Myocyte (in vitro differentiated cells): ENCODE measurements around the gene TMEM107. TPM values are rescaled to one million over a fixed set of nuclear protein-coding genes. Genes with fewer than 3 reads are reported as not detected.

ENCODE experiments used
- DNase-seq: peaks from one replicate; pipeline ENCODE4 v3.0.0-alpha.2; 2012; ENCODE audit warnings: low read depth
- total RNA-seq: library from RNA; depleted of rRNA; stranded (reverse); fragments of >200 nt; gene quantifications from 2 replicates; pipeline ENCODE4 v1.2.3, GENCODE V29; 2014

TMEM107 gene
- total RNA-seq, 1 donor from 2014 or later, result 11.5 TPM

GRCh38 chr17:8151641-8152111 is 24.5 kb downstream of the TMEM107 start:
- DNase-seq, result peak; percentile 68

DNA sequence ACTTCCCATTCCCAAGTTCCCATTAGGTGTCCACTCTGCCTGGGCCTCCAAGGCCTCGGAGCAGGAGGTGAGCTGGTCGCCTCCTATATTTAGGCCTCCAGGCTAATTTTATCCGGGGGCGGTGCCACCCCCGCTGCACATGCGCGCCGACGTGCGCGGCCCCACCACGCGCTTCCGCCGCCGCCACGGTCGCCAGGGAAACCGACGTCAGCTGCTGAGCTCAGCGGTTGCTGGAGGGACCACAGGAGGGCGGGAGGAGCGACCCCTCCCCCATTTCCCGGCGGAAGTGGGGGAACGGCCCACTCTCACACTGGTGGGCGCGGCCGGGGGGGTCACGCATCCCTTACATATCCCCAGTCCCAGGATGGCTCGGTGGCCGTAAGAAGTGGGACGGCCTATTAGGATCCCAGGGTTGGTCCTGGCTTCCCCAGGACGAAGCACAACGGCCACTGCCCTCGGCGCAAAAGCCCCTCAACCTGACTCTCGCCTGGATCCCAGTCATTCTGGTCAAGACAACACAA is 25.0 kb downstream of the TMEM107 start:
- DNase-seq, result peak; percentile 93

GRCh38 chr17:8150194-8151119 is 25.7 kb downstream of the TMEM107 start:
- peak; percentile 71 for DNase-seq

DNA sequence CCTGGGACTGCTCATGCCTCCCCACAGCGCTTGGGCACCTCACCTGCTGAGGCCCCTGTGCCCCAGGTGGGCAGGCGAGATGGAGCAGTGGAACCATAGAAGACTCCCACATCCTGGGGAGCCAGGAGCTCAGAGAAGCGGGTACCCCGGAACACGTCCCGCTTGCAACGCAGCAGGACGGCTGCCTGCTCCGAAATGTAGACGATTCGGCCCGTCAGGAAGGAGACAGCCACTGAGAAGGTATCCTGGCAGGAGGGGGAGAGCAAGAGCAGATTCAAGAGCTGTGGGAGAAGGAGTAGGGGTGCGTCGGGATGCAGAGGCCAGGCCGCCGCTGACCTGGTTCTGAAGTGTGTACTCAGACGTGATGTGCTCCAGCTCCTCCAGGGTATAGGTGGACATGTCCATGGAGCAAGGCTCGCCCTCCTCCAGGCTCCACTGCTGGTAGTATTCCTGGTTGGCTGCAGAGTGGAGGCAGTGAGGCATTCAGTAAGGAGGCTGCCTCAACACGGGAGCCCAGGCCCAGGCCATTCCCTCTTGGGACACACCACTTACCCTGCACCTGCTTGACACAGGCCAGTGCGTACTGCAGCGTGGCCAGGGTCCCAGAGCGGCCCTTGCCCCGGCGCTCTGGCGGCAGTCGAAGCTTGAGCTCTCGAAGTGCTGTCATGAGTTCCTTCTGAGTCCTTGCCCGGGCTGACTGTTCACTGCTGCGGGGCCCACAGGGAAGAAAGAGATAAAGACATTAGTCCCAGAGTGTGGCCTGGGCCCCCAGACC is 26.6 kb downstream of the TMEM107 start:
- DNase-seq, result no peak

- no peak for DNase-seq
These were observed 27.6 kb downstream of the TMEM107 start for GRCh38 chr17:8148560-8148959.

DNA sequence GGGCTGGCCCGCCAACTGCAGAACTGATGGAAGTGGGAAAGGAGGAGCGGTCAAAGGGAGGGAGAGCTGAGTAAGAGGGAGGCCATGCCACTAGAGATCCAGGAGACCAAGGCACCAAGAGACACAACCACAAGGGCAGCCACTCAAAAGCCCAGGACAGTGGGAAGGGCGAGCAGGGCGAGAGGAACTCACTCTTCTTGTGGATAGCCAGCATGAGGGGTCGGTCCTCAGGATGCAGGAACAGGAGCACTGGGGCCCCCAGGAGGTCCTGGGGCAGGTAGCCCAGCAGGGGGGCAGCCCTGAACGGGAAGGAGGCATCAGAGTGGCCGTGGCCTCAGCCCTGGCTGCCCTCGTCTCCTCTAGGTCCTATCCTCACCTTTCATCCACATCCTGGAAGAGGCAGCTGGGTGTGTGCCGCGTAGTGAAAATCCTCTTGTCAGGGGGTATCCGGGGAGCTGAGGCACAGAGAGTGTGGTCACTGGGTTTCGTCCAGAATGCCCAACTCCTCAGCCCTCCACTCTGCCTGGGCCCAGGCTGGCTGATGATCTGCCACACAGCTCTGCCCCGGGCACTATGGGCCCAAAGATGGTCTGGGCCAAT is 28.3 kb downstream of the TMEM107 start:
- DNase-seq, result no peak

DNA sequence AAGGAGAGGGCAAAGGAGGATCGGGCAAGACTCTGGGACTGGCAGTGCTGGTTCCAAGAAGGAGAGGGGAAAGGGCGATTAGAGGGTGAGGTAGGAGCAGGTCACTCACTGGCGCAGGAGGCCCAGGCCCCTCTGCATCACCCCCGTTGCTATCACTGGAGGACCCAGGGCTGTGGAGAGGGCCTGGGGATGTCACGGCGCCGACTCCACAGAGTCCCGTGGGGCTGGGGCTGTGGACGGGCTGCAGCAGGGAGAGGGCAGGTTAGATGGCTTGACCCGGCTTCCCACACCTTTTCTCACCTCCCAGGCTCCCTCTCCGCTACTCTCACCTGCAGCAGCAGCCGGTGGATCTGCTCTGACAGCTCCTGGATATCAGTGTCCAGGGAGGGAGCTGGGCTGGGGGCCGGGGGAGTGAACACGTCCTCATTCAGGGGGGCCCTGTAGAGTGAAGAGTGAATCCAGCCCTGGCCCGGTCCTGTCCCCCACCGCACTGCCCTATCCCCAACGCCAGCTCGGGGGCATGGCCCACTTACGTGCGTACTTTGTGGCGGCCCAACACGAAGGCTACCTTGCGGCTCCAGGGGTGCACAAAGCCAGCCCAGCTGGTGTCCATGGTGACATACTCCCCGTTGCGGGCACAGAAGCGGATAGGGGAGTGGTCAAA is 28.9 kb downstream of the TMEM107 start:
- no peak for DNase-seq

DNA sequence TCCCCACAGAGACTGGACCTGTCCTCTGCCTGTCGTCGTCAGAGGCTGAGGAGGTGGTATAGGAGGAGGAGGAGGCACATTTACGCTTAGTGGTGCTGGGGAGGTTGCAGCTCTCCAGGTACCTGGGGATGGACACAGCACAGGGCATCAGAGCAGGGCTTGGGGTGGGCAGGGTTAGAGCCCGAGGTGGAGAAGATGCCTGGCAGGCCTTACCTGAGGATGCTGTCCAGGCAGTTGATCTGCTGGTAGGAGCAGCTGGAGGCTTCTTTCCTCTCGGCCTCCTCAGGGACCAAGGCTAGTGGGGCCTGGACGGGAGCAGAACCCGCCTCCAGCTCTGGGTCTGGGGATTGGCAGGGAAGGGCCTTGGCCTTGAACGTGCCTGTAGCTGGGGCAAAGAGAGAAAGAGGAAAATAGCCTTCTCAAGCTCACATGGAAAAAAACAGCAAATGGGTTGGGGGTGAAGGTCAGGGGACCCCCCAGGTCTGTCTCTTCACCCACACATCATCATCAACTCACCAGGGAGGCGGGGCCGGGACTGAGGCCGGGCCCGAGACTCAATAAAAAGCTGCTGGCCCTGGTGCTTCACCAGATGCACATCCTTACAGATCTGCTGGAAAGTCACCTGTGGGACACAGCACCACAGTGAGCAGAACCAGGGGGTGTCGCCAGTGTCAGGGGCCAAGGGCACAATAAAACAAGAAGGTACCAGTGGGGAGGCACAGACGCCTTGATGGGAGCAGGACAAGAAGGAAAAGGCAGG is 29.6 kb downstream of the TMEM107 start:
- DNase-seq, result no peak

GRCh38 chr17:8145811-8146210 is 30.4 kb downstream of the TMEM107 start:
- DNase-seq, result no peak

DNA sequence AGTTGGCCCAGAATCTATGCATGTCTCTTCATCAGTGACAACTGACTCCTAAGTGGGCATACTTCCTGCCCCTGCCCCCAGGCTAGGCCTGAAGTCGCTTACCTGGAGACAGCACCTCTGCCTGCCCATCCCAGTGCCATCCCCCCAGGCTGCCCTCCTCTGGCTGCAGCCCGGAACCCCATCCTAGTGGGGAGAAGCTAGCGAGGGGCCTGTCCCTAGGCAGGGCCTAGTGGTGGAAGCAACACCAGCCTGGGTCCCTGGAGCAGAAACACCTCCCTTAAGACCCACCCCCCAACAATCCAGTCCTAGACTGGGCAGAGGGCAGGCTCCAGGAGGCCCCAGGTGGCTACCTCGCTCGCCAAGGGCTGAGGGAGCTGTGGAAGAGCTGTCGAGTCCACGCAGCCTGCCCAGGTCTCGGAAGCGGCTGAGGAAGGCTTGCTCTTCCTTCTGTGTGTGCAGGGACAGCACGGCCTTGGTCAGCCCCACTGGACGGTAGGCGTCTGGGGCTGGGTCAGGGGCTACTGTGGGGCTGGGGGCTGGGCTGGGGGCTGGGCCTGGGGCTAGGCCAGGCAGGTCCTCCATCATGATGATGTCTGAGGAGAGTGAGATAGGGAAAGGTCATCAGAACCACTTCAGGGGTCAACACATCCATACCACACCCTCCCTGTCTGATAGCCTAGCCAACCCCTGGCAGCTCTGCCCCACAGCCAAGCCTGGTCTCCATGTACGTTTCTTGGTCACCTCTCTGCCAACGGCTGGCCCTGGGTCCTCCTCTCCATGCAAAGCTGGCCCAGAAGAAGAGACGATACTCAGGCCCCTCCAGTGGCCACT is 31.6 kb downstream of the TMEM107 start:
- DNase-seq, result no peak

DNA sequence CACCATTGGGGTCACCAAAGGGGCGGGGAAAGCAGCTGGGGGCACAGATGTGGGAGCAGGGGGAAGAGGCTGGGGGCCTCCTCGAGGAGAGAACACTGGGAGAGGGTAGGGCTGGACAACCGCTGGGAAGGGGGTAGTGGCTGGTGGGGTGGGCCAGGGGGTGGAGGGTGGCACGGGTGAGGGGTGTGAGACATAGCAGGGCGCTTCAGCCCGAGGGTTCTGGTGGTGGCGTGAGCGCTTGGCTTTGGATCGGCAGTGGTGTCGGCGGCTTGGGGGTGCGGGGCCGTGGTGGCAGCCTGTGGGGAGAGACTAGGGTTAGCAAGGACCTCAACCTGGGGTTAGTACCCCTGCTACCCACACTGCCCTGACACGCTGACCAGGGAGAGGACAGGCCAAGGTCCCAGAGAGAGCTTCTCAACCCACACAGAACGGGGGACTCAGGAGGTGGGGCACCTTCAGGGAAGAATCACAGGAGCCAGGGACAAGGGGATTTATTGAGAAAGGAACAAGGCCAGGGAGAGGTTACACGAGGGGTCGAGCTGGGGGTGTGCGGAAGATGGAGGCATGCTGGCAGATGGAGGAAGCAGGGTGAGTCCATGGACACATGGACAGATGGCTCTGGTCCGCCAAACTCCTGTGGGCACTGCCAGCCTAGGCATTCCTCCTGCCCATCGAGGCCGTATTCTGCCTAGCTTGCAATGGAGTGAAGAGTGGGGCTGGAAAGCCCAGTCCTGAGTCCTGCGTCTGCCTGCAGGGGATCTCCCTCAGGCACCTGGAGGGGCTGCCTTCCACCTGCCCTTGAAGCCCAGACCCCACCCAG is 32.4 kb downstream of the TMEM107 start:
- no peak for DNase-seq

- DNase-seq, result no peak
These were observed 33.1 kb downstream of the TMEM107 start for GRCh38 chr17:8142887-8143580.

GRCh38 chr17:8142158-8142886 is 33.9 kb downstream of the TMEM107 start:
- DNase-seq, result no peak

DNA sequence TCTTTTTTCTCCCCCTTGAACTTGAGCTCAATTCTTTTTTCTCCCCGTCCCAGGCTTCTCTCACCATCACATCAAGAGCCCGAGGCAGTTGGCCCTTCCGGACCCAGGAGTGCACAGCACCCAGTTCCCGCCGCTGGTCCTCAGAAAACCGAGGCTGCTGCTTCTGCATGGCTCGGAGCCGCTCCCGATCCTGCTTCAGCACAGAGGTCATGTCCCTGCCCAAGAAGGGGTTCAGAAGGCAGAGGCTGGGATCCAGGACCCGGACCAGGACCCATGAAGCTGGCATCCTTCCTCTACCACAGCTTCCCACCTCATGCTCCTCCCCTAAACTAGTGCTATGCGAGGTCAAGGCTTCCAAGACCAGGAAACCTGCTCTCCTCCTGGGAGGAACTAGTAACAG is 34.4 kb downstream of the TMEM107 start:
- no peak for DNase-seq

DNA sequence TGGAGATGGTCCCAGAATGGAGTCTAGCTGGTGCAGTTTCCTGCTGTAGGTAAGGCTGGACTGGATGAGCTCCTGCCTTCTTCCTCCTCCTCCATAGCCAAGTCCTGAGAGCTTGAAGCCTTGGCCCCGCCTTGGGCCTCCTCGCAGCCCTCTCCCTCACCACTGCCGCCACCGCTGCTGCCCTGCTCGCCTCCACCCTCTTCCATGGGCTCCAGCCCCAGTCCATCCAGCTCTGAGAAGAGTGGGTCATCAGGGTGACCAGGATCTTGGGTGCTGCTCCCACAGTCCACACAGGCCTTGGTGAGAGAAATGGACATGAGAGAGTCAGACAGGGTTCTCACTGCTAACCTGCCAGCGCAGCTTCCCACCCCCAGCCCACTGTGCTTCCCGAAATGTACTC is 35.1 kb downstream of the TMEM107 start:
- no peak for DNase-seq

- DNase-seq, result no peak
These were observed 35.8 kb downstream of the TMEM107 start for GRCh38 chr17:8140065-8141029.
